Upper lobe of right lung (tissue), 1 donor: ENCODE data around the gene ENPP6. TPM values are rescaled to one million over a fixed set of nuclear protein-coding genes. Genes with fewer than 3 reads are reported as not detected.
A peak's percentile ranks its signal among the peaks of the same experiment; 100 is the strongest.

Experiments
- ATAC-seq: fragments of 200-7000 bp; cut with Tn5 transposase; one replicate; pipeline ENCODE4 v1.9.1; 2020; ENCODE audit warnings: mild to moderate bottlenecking, moderate library complexity
- DNase-seq: peaks from one replicate; pipeline ENCODE4 v3.0.0-alpha.2; 2020
- H3K27ac ChIP-seq: fragments of 200-600 bp; one replicate; pipeline ENCODE4 v1.8.0; 2022
- H3K27me3 ChIP-seq: fragments of 200-600 bp; one replicate; pipeline ENCODE4 v1.8.0; 2022; ENCODE audit warnings: mild to moderate bottlenecking
- H3K36me3 ChIP-seq: fragments of 200-600 bp; one replicate; pipeline ENCODE4 v1.8.0; 2022
- H3K4me1 ChIP-seq: fragments of 200-600 bp; one replicate; pipeline ENCODE4 v1.8.0; 2022
- H3K4me3 ChIP-seq: fragments of 200-600 bp; one replicate; pipeline ENCODE4 v1.8.0; 2022; ENCODE audit warnings: mild to moderate bottlenecking
- H3K9me3 ChIP-seq: fragments of 200-600 bp; one replicate; pipeline ENCODE4 v1.8.0; 2022
- intact Hi-C: fragments of 100-400 bp; cut with DNase I; formaldehyde crosslinking; loops from one replicate; pipeline ENCODE4 v1.11.0; 2022
- total RNA-seq: library from RNA; stranded (reverse); fragmentation: NEBNext Ultra II Directional; extraction: Animal tissue kit (Norgen Biotek cat#: 25700); gene quantifications from one replicate; pipeline ENCODE4 v1.2.1, GENCODE V29; 2021
- TF ChIP-seq, protein P1 (sequence below): fragments of 200-600 bp; IDR thresholded peaks from one replicate; pipeline ENCODE4 v1.8.0; 2022; ENCODE audit warnings: antibody characterized with exemption
- donor health status: DM: no; HTN: yes; CAD: no; lungs with severe emphysema.

ENPP6 gene
- total RNA-seq, 1 donor from 2014 or later = 0.12 TPM

DNA sequence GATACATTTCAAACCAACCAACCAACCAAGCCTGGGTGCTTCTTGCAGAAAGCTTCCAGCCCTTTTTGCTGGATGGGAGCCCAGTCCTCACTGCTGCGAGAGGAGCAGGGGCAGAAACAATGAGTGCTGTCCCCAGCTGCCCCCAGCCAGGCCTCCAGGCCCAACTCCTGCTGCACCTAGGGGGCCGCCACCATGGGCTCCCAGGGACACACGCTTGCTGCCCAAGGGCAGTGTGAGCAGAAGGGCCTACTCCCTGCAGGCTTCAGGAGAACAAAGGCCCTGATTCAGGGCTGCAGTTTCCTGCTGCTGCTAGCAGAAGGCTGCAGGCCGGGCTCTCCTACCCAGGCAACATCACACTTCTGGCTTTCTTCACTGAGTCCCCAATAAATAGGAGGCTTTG is 37.7 kb upstream of the ENPP6 start:
- no peak overlapping the region for H3K27ac ChIP-seq
- no peak for DNase-seq
- intact Hi-C loops = loop anchor here (10.0 kb wide), 1 partner anchor 289 kb away; no protein-coding TSS in a partner anchor
- no peaks in the 10 kb centered on the region for H3K4me1 ChIP-seq
- H3K27me3 ChIP-seq = no peaks in the 10 kb centered on the region
- no peaks in the 10 kb centered on the region for H3K36me3 ChIP-seq
- H3K4me3 ChIP-seq = no peak overlapping the region
- TF ChIP-seq, protein P1, sequence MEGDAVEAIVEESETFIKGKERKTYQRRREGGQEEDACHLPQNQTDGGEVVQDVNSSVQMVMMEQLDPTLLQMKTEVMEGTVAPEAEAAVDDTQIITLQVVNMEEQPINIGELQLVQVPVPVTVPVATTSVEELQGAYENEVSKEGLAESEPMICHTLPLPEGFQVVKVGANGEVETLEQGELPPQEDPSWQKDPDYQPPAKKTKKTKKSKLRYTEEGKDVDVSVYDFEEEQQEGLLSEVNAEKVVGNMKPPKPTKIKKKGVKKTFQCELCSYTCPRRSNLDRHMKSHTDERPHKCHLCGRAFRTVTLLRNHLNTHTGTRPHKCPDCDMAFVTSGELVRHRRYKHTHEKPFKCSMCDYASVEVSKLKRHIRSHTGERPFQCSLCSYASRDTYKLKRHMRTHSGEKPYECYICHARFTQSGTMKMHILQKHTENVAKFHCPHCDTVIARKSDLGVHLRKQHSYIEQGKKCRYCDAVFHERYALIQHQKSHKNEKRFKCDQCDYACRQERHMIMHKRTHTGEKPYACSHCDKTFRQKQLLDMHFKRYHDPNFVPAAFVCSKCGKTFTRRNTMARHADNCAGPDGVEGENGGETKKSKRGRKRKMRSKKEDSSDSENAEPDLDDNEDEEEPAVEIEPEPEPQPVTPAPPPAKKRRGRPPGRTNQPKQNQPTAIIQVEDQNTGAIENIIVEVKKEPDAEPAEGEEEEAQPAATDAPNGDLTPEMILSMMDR = no peak
- H3K9me3 ChIP-seq = no peaks in the 10 kb centered on the region
- ATAC-seq = no peak

DNA sequence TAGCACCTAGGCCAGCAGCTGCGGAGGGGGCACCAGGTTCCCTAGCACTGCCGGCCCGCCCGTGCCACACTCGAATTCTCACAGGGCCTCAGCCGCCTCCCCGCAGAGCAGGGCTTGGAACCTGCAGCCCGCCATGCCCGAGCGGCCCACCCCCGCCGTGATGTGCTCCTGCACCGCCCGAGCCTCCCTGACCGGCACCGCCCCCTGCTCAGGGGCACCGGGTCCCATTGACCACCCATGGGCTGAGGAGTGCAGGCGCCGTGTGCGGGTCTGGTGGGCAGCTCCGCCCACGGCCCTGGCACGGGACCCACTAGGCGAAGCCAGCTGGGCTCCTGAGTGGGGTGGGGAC is 35.4 kb upstream of the ENPP6 start:
- peak; percentile 21 for ATAC-seq
- Histone ChIP-seq H3K9me3 (no peaks in the 10 kb centered on the region), H3K4me3 (no peak overlapping the region), H3K27ac (no peak overlapping the region), H3K4me1 (no peaks in the 10 kb centered on the region), H3K27me3 (no peaks in the 10 kb centered on the region), H3K36me3 (no peaks in the 10 kb centered on the region)
- intact Hi-C loops = loop anchor here (10.0 kb wide), 1 partner anchor 292 kb away; no protein-coding TSS in a partner anchor
- DNase-seq = no peak
- TF ChIP-seq, protein P1 = no peak

DNA sequence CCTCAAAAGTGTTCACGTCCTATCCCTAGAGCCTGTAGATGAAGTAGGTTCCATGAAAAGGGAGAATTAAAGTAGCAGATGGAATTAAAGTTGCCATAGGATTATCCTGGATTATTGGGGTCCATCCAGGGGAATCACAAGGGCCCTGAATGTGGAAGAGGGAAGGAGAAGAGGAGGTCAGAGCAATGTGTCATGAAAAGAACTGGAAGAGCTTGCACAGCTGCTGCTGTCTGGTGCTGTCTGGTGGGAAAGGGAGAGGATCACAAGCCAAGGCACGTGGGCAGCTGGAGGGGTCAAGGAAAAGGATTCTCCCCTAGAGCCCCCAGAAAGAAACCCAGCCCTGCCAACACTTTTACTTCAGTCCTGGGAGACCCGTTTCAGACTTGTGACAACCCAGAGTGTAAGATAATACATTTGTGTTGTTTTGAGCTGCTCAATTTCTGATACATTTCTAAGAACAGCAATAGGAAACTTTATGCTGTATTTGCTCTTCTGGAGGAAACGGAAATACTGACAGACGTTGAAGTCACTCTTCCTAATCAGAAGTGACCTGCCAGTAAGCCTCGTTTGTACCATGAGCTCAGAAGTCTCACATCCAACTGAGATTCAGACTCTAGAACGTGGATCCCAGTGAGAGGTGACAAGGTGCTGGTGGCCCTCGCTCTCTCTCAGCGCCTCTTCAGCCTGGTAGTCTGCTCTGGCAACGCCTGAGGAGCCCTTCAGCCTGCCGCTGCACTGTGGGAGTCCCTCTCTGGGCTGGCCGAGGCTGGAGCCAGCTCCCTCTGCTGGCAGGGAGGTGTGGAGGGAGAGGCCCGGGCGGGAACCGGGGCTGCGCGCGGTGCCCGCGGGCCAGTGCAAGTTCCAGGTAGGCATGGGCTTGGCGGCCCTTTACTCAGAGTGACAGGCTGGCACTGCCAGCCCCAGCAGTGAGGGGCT is 34.7 kb upstream of the ENPP6 start:
- H3K4me1 ChIP-seq = no peaks in the 10 kb centered on the region
- intact Hi-C loops = loop anchor here (10.0 kb wide), 1 partner anchor 292 kb away; no protein-coding TSS in a partner anchor
- DNase-seq (no peak), ATAC-seq (no peak)
- H3K36me3 ChIP-seq = no peaks in the 10 kb centered on the region
- H3K27ac ChIP-seq = no peak overlapping the region
- TF ChIP-seq, protein P1 = no peak
- H3K9me3 ChIP-seq = no peaks in the 10 kb centered on the region
- H3K4me3 ChIP-seq = no peak overlapping the region
- H3K27me3 ChIP-seq = no peaks in the 10 kb centered on the region

DNA sequence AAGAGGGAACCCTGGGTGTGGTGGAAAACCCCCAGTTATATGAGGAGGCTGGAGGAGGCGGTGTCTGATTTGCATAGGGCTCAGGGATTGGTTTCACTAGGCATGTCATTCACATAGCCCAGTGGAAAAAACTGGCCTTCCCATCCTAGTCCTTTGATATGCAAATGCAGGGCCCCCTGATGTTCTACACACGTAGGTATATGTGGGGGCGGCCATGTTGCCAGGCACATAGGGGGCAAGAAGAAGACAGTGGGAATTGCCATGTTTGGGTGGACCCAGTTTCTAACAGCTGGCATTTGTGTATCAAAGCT is 34.0 kb upstream of the ENPP6 start:
- intact Hi-C loops = loop anchor here (10.0 kb wide), 1 partner anchor 293 kb away; no protein-coding TSS in a partner anchor
- TF ChIP-seq, protein P1 = no peak

DNA sequence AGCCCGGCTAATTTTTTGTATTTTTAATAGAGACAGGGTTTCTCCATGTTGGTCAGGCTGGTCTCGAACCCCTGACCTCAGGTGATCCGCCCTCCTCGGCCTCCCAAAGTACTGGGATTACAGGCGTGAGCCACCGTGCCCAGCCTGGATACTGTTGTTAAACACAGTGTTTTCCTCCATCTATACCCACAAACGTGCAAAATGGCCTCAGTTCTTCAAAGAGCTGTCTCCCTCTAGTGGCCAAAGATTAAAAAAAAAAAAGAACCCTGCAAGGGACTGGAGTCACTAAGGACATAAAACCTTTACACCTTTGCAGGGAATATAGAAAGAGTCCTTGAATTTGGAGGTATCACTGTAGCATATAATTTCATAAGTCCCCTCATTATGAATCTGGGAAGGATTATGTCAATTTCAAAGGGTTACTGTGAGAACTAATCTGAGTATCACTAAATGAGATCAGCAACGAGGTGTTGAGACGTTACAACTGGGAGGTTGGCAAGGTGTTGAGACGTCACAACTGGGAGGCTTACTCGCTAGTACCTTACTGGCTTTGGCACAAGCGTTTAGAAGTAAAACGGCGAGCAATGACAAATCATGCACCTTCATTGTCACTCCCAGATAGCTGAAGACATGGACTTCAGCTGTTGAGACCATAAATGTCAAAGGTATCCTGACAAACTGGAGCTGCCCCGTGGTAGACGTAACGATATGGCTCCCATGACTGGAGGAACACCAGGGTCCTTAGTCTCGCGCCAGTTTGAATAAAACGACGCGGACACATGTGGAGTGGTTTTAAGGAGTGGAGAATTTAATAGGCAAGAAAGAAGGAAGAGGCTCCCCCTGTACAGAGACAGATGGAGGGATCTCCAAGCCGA is 33.4 kb upstream of the ENPP6 start:
- Histone ChIP-seq H3K27me3 (no peaks in the 10 kb centered on the region), H3K9me3 (no peaks in the 10 kb centered on the region), H3K4me3 (no peak overlapping the region), H3K36me3 (no peaks in the 10 kb centered on the region), H3K27ac (no peak overlapping the region), H3K4me1 (no peaks in the 10 kb centered on the region)
- intact Hi-C loops = loop anchor here (10.0 kb wide), 1 partner anchor 294 kb away; no protein-coding TSS in a partner anchor
- DNase-seq (no peak), ATAC-seq (peak; percentile 86)
- TF ChIP-seq, protein P1 = peak; percentile 68

More for the DNA sequence above, 34.0 kb upstream of the ENPP6 start:
- no peak for DNase-seq
- H3K4me1 ChIP-seq = no peaks in the 10 kb centered on the region
- H3K36me3 ChIP-seq = no peaks in the 10 kb centered on the region
- no peaks in the 10 kb centered on the region for H3K9me3 ChIP-seq
- H3K27ac ChIP-seq = no peak overlapping the region
- no peak overlapping the region for H3K4me3 ChIP-seq
- H3K27me3 ChIP-seq = no peaks in the 10 kb centered on the region
- no peak for ATAC-seq
